ENCODE measurements around the gene OR2V1. TPM values are rescaled to one million over a fixed set of nuclear protein-coding genes. Genes with fewer than 3 reads are reported as not detected.

The OR2V1 gene
- total and polyA plus RNA-seq, 2 of the 4 experiments (the other 2 are of a cell fraction): not detected

DNA sequence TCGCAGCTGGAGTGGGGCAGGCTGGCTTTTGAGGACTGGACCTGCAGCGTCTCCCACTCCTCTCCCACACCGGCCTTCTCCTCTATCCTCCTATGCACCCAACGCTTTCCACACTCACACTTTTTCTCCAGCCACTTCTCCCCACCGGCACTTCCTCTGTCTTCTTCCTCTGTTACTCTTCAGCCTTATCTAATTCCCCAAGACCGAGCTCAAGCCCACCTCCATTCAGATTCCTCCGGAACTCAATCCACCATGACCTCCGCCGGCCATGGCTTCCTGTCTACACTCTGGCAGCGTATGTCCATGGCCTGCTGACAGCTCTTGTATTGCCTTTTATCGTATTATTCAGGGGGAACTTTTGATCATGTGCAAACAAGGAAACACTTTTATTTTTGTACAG, 545 bp upstream of the OR2V1 start:
- Histone ChIP-seq H3K4me2 (ENCODE audit: low read depth, low read length) (no peak overlapping the region), H3K9me3 (ENCODE audit: control insufficient read depth, insufficient read depth, low read length) (no peaks in the 10 kb centered on the region), H3K18ac (ENCODE audit: low read depth, low read length) (no peak overlapping the region), H2AK5ac (ENCODE audit: low read depth, low read length) (no peak overlapping the region), H2BK15ac (ENCODE audit: low read depth, low read length) (no peak overlapping the region), H3K27me3 (ENCODE audit: control insufficient read depth, insufficient read depth, low read length) (peaks cover 4% of the 10 kb centered on the region; the same call in 1 of the 2 replicates), H3K4me3 (ENCODE audit: insufficient read depth, low read depth, low read length) (no peak overlapping the region), H3K9me1 (ENCODE audit: insufficient read depth, low read length) (no peaks in the 10 kb centered on the region), H3K79me1 (ENCODE audit: low read depth in 1 of 2, low read length in 2 of 2) (no peaks in the 10 kb centered on the region), H3K9ac (ENCODE audit: low read depth, low read length) (no peak overlapping the region), H3K27ac (ENCODE audit: insufficient read depth, low read length) (no peak overlapping the region), H4K91ac (ENCODE audit: insufficient read depth, low read depth, low read length) (no peak overlapping the region), H3K14ac (replicated peaks; ENCODE audit: low read depth, low read length) (no peak overlapping the region), H3K36me3 (ENCODE audit: control insufficient read depth, insufficient read depth, low read length) (no peaks in the 10 kb centered on the region), H4K5ac (ENCODE audit: low read depth, low read length) (no peak overlapping the region), H2BK5ac (ENCODE audit: low read depth, low read length, poor library complexity, severe bottlenecking) (no peak overlapping the region), H2BK20ac (ENCODE audit: low read depth, low read length) (no peak overlapping the region), H2AK9ac (replicated peaks; ENCODE audit: low read depth, low read length, poor library complexity) (no peak overlapping the region), H3K56ac (ENCODE audit: extremely low read depth, insufficient read depth, low read length) (no peak overlapping the region), H4K20me1 (ENCODE audit: insufficient read depth, low read length) (no peaks in the 10 kb centered on the region), H2BK120ac (ENCODE audit: low read depth, low read length) (no peak overlapping the region), H3K4me1 (ENCODE audit: control insufficient read depth, insufficient read depth, low read length) (no peaks in the 10 kb centered on the region), H3K23ac (ENCODE audit: low read depth, low read length) (no peak overlapping the region), H3K4ac (ENCODE audit: low read depth, low read length) (no peak overlapping the region), H4K8ac (ENCODE audit: low read depth in 2 of 2, low read length in 2 of 2) (no peak overlapping the region), H2AFZ (replicated peaks; ENCODE audit: low read length, poor library complexity) (peak overlapping the region; percentile 2)
- CTCF ChIA-PET: no interaction called here
- DNase-seq (no peak), ATAC-seq (ENCODE audit: low read depth) (no peak)
- POLR2A ChIA-PET (ENCODE audit: unreplicated experiment): no interaction called here
- TF ChIP-seq, protein P1, sequence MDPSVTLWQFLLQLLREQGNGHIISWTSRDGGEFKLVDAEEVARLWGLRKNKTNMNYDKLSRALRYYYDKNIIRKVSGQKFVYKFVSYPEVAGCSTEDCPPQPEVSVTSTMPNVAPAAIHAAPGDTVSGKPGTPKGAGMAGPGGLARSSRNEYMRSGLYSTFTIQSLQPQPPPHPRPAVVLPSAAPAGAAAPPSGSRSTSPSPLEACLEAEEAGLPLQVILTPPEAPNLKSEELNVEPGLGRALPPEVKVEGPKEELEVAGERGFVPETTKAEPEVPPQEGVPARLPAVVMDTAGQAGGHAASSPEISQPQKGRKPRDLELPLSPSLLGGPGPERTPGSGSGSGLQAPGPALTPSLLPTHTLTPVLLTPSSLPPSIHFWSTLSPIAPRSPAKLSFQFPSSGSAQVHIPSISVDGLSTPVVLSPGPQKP (IDR thresholded peaks at IDR 0.05; ENCODE audit: borderline replicate concordance, low read depth, low read length): no peak
- TF ChIP-seq MAFK (IDR thresholded peaks at IDR 0.05; ENCODE audit: low read depth, low read length) (no peak), RCOR1 (IDR thresholded peaks at IDR 0.05; ENCODE audit: insufficient replicate concordance, low read length) (no peak), CEBPB (IDR thresholded peaks at IDR 0.05; ENCODE audit: low read depth, low read length) (no peak), FOS (IDR thresholded peaks at IDR 0.05; ENCODE audit: low read depth, low read length) (no peak), NFE2L2 (IDR thresholded peaks at IDR 0.05; ENCODE audit: low read depth, low read length) (no peak), SMC3 (IDR thresholded peaks at IDR 0.05; ENCODE audit: low read depth, low read length) (no peak), CHD1 (IDR thresholded peaks at IDR 0.05; ENCODE audit: low read depth, low read length) (no peak), POLR2A (IDR thresholded peaks at IDR 0.05; ENCODE audit: low read depth, low read length) (no peak), MXI1 (IDR thresholded peaks at IDR 0.05; ENCODE audit: borderline replicate concordance, low read depth, low read length) (no peak), BHLHE40 (IDR thresholded peaks at IDR 0.05; ENCODE audit: low read depth, low read length) (no peak), MAZ (IDR thresholded peaks at IDR 0.05; ENCODE audit: borderline replicate concordance, low read depth, low read length) (no peak), RAD21 (IDR thresholded peaks at IDR 0.05; ENCODE audit: low read length) (no peak), RFX5 (IDR thresholded peaks at IDR 0.05; ENCODE audit: low read depth, low read length) (no peak)
- TF ChIP-seq, protein P2, sequence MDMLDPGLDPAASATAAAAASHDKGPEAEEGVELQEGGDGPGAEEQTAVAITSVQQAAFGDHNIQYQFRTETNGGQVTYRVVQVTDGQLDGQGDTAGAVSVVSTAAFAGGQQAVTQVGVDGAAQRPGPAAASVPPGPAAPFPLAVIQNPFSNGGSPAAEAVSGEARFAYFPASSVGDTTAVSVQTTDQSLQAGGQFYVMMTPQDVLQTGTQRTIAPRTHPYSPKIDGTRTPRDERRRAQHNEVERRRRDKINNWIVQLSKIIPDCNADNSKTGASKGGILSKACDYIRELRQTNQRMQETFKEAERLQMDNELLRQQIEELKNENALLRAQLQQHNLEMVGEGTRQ (IDR thresholded peaks at IDR 0.05; ENCODE audit: low read depth, low read length): no peak
- TF ChIP-seq, protein P3, sequence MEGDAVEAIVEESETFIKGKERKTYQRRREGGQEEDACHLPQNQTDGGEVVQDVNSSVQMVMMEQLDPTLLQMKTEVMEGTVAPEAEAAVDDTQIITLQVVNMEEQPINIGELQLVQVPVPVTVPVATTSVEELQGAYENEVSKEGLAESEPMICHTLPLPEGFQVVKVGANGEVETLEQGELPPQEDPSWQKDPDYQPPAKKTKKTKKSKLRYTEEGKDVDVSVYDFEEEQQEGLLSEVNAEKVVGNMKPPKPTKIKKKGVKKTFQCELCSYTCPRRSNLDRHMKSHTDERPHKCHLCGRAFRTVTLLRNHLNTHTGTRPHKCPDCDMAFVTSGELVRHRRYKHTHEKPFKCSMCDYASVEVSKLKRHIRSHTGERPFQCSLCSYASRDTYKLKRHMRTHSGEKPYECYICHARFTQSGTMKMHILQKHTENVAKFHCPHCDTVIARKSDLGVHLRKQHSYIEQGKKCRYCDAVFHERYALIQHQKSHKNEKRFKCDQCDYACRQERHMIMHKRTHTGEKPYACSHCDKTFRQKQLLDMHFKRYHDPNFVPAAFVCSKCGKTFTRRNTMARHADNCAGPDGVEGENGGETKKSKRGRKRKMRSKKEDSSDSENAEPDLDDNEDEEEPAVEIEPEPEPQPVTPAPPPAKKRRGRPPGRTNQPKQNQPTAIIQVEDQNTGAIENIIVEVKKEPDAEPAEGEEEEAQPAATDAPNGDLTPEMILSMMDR (conservative IDR thresholded peaks at IDR 0.05; ENCODE audit: low read depth, low read length): no peak
- WGBS, 2 experiments (ENCODE audit: extremely low coverage in 2 of 2, insufficient read length in 1 of 2): 52% methylated on average over 5 of the region's 11 CpGs; no CpG with 5 or more reads in 1 of the 2 experiments
- dilution Hi-C loops (cut with HindIII; ENCODE audit: low sequenced_read_pairs, unreplicated experiment) (no loop called here), in situ Hi-C loops (cut with MboI; ENCODE audit: low sequenced_read_pairs) (no loop called here), intact Hi-C loops (cut with micrococcal nuclease) (no loop called here)
- BruUV-seq (replicated peaks): no TSS peak
